Measurements from ENCODE around the gene LYL1. TPM values are rescaled to one million over a fixed set of nuclear protein-coding genes. Genes with fewer than 3 reads are reported as not detected.
A peak's percentile ranks its signal among the peaks of the same experiment; 100 is the strongest.

The LYL1 gene
- total and polyA plus RNA-seq, 2 of the 13 experiments (the other 11 are each of a cell fraction or from before 2014, with no cell fraction given): 0.75 to 0.92 TPM

GRCh38 chr19:13101590-13102415, 855 bp downstream of the LYL1 start (continued):
- TF ChIP-seq ZNF160 (CRISPR knock-in tag; IDR thresholded peaks at IDR 0.05) (no peak), PAXIP1 (CRISPR knock-in tag; conservative IDR thresholded peaks at IDR 0.05) (peak; percentile 58; the same call in 1 of the 2 replicates), HMGXB4 (CRISPR knock-in tag; IDR thresholded peaks at IDR 0.05; ENCODE audit: borderline replicate concordance in 1 of 2, low read depth in 1 of 2) (no peak), SAP130 (CRISPR knock-in tag; IDR thresholded peaks at IDR 0.05; ENCODE audit: low read depth) (peak; percentile 66; the same call in 1 of the 2 replicates), RBM39 (IDR thresholded peaks at IDR 0.05; ENCODE audit: low read depth, low read length, poor library complexity, severe bottlenecking) (no peak), ZNF225 (CRISPR knock-in tag; IDR thresholded peaks at IDR 0.05) (no peak), HMG20A (CRISPR knock-in tag; IDR thresholded peaks at IDR 0.05; ENCODE audit: borderline replicate concordance) (no peak), DPF2 (CRISPR knock-in tag; IDR thresholded peaks at IDR 0.05; ENCODE audit: borderline replicate concordance, low read depth) (0 out of 2 replicates have a peak, but pooled peaks have one; percentile 30), ZNF280D (CRISPR knock-in tag; IDR thresholded peaks at IDR 0.05) (no peak), EHMT2 (IDR thresholded peaks at IDR 0.05; ENCODE audit: borderline replicate concordance, low read depth, low read length) (no peak), KLF9 (CRISPR knock-in tag; IDR thresholded peaks at IDR 0.05; ENCODE audit: low read depth) (no peak), ZNF576 (CRISPR knock-in tag; IDR thresholded peaks at IDR 0.05) (no peak), MIER3 (CRISPR knock-in tag; IDR thresholded peaks at IDR 0.05; ENCODE audit: borderline replicate concordance) (no peak), POLR2AphosphoS5 (IDR thresholded peaks at IDR 0.05; ENCODE audit: low read depth, low read length) (no peak), AHR (CRISPR knock-in tag; IDR thresholded peaks at IDR 0.05) (no peak), ZNF205 (CRISPR knock-in tag; IDR thresholded peaks at IDR 0.05) (no peak), ZNF747 (CRISPR knock-in tag; IDR thresholded peaks at IDR 0.05; ENCODE audit: borderline replicate concordance) (no peak), ZFYVE20 (CRISPR knock-in tag; IDR thresholded peaks at IDR 0.05; ENCODE audit: borderline replicate concordance, low read depth) (no peak), PCBP1 (IDR thresholded peaks at IDR 0.05; ENCODE audit: borderline replicate concordance, low read depth, low read length) (no peak), KDM5A (IDR thresholded peaks at IDR 0.05; ENCODE audit: borderline replicate concordance, low read length) (no peak), ZNF33B (CRISPR knock-in tag; IDR thresholded peaks at IDR 0.05) (no peak)
